Measurements from ENCODE around the gene CNOT2.
"Not testable (repeated sequence)": the region's sequence is repeated elsewhere in the genome, so short reads cannot be mapped to it uniquely, and the experiment has no call there.

The CNOT2 gene

GRCh38 chr12:70366581-70367257 lies 123.5 kb downstream of the CNOT2 start:
- DNase-seq = peak; percentile 24

- DNase-seq = no peak
Measured at GRCh38 chr12:70367258-70368141, 124.3 kb downstream of the CNOT2 start.

GRCh38 chr12:70372881-70373280 lies 129.6 kb downstream of the CNOT2 start:
- no peak for DNase-seq

GRCh38 chr12:70379846-70380245 lies 136.6 kb downstream of the CNOT2 start:
- DNase-seq = no peak

- no peak for DNase-seq
Measured at GRCh38 chr12:70383484-70383883, 140.3 kb downstream of the CNOT2 start.

- DNase-seq = no peak
Measured at GRCh38 chr12:70383886-70384285, 140.7 kb downstream of the CNOT2 start.

- DNase-seq = no peak
Measured at GRCh38 chr12:70386771-70387170, 143.5 kb downstream of the CNOT2 start.

- DNase-seq = no peak
Measured at GRCh38 chr12:70389678-70390077, 146.4 kb downstream of the CNOT2 start.

GRCh38 chr12:70392631-70393030 lies 149.4 kb downstream of the CNOT2 start:
- not testable (repeated sequence) for DNase-seq

GRCh38 chr12:70393787-70394499 lies 150.7 kb downstream of the CNOT2 start:
- DNase-seq = no peak

- no peak for DNase-seq
Measured at GRCh38 chr12:70398002-70398401, 154.8 kb downstream of the CNOT2 start.

GRCh38 chr12:70398862-70399261 lies 155.6 kb downstream of the CNOT2 start:
- DNase-seq = no peak

GRCh38 chr12:70399311-70399710 lies 156.1 kb downstream of the CNOT2 start:
- no peak for DNase-seq

GRCh38 chr12:70400124-70400523 lies 156.9 kb downstream of the CNOT2 start:
- peak; percentile 0 for DNase-seq

- no peak for DNase-seq
Measured at GRCh38 chr12:70402597-70402996, 159.4 kb downstream of the CNOT2 start.

- DNase-seq = no peak
Measured at GRCh38 chr12:70403826-70404225, 160.6 kb downstream of the CNOT2 start.

Measured in NCI-H2029 (cell line).